Fibroblast of the aortic adventitia (primary cell): ENCODE measurements around the gene PDHX. TPM values are rescaled to one million over a fixed set of nuclear protein-coding genes. Genes with fewer than 3 reads are reported as not detected.

Experiments
- DNase-seq: peaks from one replicate; pipeline ENCODE4 v3.0.0-alpha.2; 2010; ENCODE audit warnings: low read depth
- H3K4me3 ChIP-seq: 2 replicates; pipeline ENCODE4 v1.5.1; 2011; ENCODE audit warnings: low read depth, mild to moderate bottlenecking, control low read depth, low read length, moderate library complexity
- total RNA-seq: library from RNA; depleted of rRNA; stranded (reverse); fragments of >200 nt; gene quantifications from 2 replicates; pipeline ENCODE4 v1.2.3, GENCODE V29; 2012; ENCODE audit warnings: low replicate concordance
- TF ChIP-seq, protein P1 (sequence below): IDR thresholded peaks from 2 replicates; pipeline ENCODE4 v1.5.1; 2011; ENCODE audit warnings: mild to moderate bottlenecking, low read length, control low read depth, inconsistent platforms; ENCODE audit not compliant: insufficient read depth

PDHX gene
- total RNA-seq, 1 donor, result 36.6 TPM

DNA sequence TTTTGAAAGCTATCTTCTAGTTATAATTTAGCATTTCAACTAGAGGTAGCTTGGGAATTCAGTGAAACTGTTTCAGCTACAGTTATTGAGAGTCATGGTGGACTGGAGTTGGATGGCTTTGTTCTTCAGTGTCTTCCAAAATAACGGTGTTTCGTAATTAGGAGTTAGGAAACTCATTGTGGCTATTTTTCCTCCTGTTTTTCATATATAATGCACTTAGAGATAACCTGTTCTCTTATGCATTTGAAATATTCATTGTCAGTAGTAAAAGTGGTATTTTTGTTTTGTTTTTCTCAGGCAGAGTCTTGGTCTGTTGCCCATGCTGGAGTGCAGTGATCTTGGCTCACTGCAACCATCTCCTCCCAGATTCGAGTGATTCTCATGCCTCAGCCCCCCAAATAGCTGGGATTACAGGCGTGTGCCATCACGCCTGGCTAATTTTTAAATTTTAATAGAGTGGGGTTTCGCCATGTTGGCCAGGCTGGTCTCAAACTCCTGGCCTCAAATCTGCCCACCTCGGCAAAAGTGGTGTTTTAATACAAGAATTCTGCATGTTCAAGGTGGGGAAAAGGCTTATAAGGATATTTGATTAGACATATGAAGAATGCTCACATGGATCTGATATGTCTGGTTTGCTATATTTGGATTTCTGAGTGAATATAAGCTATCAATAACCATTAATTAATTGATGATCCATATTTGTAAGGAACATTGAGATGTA, 12.7 kb downstream of the PDHX start:
- H3K4me3 ChIP-seq, result no peak overlapping the region
- TF ChIP-seq, protein P1, sequence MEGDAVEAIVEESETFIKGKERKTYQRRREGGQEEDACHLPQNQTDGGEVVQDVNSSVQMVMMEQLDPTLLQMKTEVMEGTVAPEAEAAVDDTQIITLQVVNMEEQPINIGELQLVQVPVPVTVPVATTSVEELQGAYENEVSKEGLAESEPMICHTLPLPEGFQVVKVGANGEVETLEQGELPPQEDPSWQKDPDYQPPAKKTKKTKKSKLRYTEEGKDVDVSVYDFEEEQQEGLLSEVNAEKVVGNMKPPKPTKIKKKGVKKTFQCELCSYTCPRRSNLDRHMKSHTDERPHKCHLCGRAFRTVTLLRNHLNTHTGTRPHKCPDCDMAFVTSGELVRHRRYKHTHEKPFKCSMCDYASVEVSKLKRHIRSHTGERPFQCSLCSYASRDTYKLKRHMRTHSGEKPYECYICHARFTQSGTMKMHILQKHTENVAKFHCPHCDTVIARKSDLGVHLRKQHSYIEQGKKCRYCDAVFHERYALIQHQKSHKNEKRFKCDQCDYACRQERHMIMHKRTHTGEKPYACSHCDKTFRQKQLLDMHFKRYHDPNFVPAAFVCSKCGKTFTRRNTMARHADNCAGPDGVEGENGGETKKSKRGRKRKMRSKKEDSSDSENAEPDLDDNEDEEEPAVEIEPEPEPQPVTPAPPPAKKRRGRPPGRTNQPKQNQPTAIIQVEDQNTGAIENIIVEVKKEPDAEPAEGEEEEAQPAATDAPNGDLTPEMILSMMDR, result no peak
- DNase-seq, result peak; percentile 34

DNA sequence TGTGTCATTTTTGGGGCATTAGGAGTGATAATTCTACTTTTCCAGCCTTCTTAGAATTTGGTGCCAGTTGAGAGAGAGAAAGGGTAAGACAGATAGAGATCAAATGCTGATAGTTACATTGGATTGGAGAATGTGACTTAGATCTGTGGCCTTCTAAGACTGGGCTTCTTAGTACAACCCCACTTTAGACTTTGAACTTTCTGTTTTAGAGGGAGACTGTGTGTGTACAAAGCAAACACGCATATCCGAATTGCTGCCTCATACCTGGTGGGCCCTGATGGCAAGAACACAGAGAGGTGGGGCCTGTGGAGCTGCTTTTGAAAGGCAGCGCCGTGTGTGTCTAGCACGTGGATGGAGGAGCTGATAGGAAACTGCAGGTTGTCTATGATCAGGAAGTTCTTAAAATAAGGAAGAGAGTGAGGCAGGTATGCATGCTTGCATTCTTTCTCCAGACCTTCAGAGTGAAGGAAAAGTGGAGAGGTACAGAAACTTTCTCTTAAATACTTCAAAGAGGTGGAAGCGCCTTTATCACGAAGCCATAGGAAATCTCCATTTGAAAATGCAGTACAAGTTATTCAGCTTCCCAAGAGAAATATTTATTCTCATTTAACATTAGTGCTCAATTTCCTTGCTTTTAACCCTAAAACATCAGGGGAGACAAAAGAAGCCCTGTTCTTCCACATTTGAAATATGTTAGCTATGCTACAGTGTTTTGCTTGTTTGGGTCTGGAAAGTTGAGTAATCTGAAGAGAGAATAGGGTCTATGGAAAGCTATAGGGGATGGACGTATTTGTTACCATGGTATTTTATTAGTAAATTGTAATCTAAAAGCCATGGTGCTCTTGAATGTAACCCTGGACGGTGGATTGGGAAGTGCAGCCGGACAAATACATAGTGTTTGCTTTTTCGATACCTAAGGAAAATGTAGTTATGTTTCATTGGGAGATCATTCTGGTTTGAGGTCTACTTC, 13.7 kb downstream of the PDHX start:
- no peak for DNase-seq
- TF ChIP-seq, protein P1, result no peak
- no peak overlapping the region for H3K4me3 ChIP-seq

DNA sequence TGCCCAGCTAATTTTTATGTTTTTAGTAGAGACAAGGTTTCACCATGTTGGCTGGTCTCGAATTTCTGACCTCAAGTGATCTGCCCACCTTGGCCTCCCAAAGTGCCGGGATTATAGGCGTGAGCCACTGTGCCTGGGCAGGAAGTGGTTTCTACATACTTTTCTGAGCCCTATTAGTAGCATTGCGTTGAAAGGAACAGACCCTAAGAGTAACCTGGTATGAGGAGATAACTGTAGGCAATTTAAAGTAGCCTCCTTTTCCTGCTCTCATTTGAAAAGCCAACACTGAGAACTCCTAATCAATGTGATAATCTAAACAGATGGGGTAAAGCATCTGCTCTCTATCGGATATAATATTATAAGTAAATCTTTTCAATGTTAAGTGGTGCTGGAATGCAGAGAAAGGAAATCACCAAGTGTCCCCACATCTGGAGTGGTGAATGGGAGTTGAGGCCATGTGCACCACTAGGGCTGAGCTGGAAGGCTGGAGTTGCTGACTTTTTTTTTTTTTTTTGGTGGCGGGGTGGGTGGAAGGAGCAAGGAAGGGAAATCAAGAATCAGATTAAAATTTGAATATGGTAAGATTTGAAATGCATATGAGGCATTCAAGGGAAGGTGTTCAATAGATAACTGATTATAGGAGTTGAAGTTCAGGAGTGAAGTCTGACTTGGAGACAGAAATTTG, 20.7 kb downstream of the PDHX start:
- TF ChIP-seq, protein P1, result no peak
- no peak overlapping the region for H3K4me3 ChIP-seq
- no peak for DNase-seq

DNA sequence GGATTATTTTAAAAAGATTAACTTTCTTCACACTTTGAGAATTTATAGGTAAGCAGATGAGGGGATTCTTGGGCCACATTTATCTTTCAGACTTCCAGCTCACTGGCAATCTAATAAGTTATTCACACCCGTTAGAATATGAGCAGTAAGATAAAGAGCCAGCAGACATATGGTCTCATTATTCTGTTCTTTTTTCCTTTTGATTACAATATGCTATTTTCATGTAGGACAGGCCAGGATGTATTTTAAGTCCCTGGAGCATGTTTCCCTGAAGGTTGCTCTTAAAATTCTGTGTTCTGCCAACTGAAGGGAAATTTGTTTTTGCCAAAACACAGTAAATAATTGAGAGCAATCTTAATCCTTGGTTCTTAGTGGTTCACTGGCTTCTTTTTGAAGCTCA, 22.2 kb downstream of the PDHX start:
- TF ChIP-seq, protein P1, result no peak
- no peak for DNase-seq
- H3K4me3 ChIP-seq, result no peak overlapping the region

DNA sequence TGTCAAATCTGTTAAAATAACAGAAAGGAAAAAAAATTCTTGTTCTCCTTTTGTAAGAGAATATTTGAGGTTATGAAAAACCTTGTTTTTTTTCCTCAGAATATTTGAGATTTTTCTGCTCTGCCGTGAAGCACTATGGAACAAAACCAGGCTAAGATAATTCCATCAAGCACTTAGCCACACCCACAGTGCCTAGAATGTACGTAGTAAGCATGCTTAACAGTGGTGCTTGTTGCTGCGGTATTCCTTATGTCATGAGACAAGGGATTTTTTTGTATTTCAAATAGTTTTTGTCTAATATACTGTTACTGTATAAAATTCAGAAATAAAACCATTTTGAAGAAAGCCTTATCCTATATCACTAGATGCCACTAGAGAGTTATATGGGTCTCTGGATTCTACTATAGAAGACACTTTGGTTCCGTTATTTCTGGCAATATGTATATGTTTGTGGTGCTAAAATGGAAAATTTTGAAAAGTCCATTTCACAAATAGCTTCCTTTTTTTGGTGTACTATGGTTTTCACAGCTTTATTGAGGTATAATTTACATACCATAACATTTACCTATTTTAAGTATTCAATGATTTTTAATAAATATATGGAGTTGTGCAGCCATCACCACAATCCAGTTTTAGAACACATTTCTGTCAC, 23.7 kb downstream of the PDHX start:
- H3K4me3 ChIP-seq, result no peak overlapping the region
- TF ChIP-seq, protein P1, result no peak
- DNase-seq, result peak; percentile 66

DNA sequence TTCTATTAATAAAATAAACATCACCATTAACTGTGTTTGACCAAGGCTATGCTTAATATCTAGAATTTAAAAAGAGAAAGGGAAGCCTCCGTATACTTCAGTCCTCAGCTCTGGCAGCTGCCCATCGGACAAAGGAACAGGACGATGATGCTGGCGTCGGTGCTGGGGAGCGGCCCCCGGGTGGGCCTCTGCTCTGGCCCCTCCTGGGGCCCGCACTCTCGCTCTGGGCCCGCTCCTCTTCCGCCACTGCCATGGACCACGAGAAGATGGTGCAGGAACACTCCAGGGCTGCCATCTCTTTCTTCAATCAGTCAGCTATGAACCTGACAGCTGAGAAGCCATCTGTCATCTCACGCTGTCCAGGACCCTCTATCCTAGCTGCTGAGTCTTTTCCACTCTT, 25.3 kb downstream of the PDHX start:
- TF ChIP-seq, protein P1, result no peak
- no peak overlapping the region for H3K4me3 ChIP-seq
- DNase-seq, result no peak
